Bronchial epithelial cell (primary cell): ENCODE data around the gene SPTBN5. TPM values are rescaled to one million over a fixed set of nuclear protein-coding genes. Genes with fewer than 3 reads are reported as not detected.

Experiments used
- DNase-seq: peaks from one replicate; pipeline ENCODE4 v3.0.0-alpha.2; 2010; ENCODE audit warnings: low read depth
- FAIRE-seq: peaks from 2 replicates; lab custom pipeline; 2011; peaks lifted over from hg19 to GRCh38; lab: Jason Lieb, UNC
- H3K27me3 ChIP-seq: 2 replicates; pipeline ENCODE4 v1.5.1; 2011; ENCODE audit warnings: low read length; ENCODE audit not compliant: control insufficient read depth, insufficient read depth
- H3K36me3 ChIP-seq: 2 replicates; pipeline ENCODE4 v1.5.1; 2011; ENCODE audit warnings: low read length; ENCODE audit not compliant: control insufficient read depth, insufficient read depth
- H3K4me3 ChIP-seq: 2 replicates; pipeline ENCODE4 v1.5.1; 2011; ENCODE audit warnings: mild to moderate bottlenecking, low read depth, low read length, control low read depth
- total RNA-seq: library from RNA; depleted of rRNA; stranded (reverse); fragments of >200 nt; gene quantifications from 2 replicates; pipeline ENCODE4 v1.2.1, GENCODE V29; 2014
- TF ChIP-seq, protein P1 (sequence below): IDR thresholded peaks from 2 replicates; pipeline ENCODE4 v1.5.1; 2011; ENCODE audit warnings: mild to moderate bottlenecking, moderate library complexity, low read length, control low read depth, inconsistent platforms; ENCODE audit not compliant: insufficient read depth, severe bottlenecking

The SPTBN5 gene
- total RNA-seq, 1 donor from 2014 or later: 0.53 TPM

DNA sequence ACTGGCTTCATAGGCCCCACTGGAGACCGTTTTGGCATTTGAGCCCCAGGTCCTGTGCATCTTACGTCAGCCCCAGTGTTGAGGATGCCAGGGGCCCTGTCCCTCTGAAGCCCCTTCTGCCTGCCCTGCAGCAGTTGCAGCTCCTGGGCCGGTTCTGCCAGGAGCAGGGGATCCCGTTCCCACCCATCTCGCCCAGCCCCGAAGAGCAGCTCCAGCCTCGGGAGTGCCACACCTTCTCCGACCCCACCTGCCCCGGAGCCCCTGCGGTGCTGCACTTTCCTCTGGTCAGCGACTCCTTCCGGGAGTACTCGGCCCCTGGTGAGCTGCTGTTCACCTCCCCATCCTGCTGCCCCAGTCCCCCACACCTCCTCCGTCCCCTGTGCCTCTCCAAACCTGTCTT is 46.6 kb downstream of the SPTBN5 start:
- TF ChIP-seq, protein P1, sequence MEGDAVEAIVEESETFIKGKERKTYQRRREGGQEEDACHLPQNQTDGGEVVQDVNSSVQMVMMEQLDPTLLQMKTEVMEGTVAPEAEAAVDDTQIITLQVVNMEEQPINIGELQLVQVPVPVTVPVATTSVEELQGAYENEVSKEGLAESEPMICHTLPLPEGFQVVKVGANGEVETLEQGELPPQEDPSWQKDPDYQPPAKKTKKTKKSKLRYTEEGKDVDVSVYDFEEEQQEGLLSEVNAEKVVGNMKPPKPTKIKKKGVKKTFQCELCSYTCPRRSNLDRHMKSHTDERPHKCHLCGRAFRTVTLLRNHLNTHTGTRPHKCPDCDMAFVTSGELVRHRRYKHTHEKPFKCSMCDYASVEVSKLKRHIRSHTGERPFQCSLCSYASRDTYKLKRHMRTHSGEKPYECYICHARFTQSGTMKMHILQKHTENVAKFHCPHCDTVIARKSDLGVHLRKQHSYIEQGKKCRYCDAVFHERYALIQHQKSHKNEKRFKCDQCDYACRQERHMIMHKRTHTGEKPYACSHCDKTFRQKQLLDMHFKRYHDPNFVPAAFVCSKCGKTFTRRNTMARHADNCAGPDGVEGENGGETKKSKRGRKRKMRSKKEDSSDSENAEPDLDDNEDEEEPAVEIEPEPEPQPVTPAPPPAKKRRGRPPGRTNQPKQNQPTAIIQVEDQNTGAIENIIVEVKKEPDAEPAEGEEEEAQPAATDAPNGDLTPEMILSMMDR: no peak
- H3K4me3 ChIP-seq: no peak overlapping the region
- FAIRE-seq (no peak), DNase-seq (no peak)
- H3K27me3 ChIP-seq: no peaks in the 10 kb centered on the region
- H3K36me3 ChIP-seq: peaks cover 31% of the 10 kb centered on the region

DNA sequence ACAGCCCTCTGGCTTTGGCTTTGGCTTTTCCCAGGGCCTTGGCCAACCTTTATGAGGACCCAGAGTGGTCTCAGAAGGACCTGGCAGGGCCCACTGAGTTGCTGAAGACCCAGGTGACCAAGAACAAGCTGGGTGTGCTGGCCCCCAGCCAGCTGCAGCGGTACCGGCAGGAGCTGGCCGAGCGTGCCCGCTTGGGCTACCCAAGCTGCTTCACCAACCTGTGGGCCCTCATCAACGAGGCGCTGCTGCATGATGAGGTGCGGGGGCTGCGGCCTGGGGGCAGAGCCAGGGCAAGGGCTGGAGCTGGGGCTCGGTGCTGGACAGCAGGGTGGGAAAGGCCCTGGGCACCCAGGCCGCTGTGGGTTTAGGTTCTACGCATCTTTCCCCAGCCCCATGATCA is 49.0 kb downstream of the SPTBN5 start:
- TF ChIP-seq, protein P1: no peak
- Histone ChIP-seq H3K36me3 (peaks cover 53% of the 10 kb centered on the region), H3K4me3 (no peak overlapping the region), H3K27me3 (no peaks in the 10 kb centered on the region)
- DNase-seq (no peak), FAIRE-seq (no peak)

DNA sequence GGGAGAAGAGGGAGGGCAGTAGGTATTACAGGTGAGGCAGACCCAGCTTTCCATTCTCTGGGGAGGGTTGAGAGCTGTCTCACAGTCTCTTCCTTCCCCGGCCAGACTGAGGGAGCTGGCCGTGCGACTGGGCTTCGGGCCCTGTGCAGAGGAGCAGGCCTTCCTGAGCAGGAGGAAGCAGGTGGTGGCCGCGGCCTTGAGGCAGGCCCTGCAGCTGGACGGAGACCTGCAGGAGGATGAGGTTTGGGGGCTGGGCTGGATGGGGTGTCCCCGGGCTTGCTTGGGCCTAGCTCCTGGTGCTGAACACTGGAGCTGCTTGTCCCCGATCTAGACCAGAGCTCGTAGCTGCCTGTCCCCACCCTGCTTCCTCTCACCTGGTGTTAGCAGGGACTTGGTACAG is 50.3 kb downstream of the SPTBN5 start:
- peaks cover 57% of the 10 kb centered on the region for H3K36me3 ChIP-seq
- no peak for DNase-seq
- no peak overlapping the region for H3K4me3 ChIP-seq
- TF ChIP-seq, protein P1: no peak
- no peaks in the 10 kb centered on the region for H3K27me3 ChIP-seq
- FAIRE-seq: no peak

DNA sequence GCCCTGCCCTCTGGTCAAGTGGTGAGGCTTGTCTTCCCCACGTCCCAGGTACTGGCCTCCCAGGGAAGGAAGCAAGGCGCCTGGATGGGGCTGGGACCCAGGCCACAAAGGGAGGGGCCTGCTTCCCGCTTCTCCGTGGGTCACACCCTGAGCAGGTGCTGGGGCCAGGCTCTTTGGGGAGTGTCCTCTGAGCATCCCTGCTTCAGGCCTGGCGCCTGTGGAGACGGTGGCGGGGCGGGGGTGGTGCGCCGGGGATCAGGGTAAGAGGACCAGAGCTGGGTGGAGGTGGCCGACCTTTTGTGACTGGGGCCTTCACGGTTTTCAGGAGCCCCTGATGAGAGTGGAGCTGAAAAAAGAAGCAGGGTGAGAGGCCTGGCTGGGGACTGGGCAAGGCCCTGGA is 51.6 kb downstream of the SPTBN5 start:
- H3K27me3 ChIP-seq: no peaks in the 10 kb centered on the region
- no peak overlapping the region for H3K4me3 ChIP-seq
- TF ChIP-seq, protein P1: no peak
- no peak for FAIRE-seq
- DNase-seq: no peak
- peaks cover 53% of the 10 kb centered on the region for H3K36me3 ChIP-seq

DNA sequence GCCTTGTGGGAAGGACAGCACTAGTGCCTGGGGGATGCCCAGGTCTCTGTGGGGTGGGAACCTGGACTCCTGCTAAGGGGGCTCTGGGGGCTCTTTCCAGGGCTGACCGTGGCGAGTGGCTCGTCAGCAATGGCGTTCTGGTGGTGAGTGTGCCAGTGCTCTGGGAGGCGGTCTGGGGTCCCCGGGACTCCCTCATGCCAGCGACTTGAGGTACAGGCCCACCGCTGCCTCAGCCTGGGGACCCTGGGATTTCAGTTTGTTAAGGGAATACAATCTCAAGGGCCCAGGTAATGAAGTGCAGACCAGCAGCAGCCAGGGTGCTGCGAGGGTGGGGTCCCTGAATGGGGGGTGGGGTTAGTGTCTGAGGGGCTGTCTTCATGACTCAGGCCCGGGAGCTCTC is 52.7 kb downstream of the SPTBN5 start:
- TF ChIP-seq, protein P1: no peak
- Histone ChIP-seq H3K36me3 (peaks cover 48% of the 10 kb centered on the region), H3K27me3 (no peaks in the 10 kb centered on the region), H3K4me3 (no peak overlapping the region)
- FAIRE-seq: no peak
- DNase-seq: no peak

DNA sequence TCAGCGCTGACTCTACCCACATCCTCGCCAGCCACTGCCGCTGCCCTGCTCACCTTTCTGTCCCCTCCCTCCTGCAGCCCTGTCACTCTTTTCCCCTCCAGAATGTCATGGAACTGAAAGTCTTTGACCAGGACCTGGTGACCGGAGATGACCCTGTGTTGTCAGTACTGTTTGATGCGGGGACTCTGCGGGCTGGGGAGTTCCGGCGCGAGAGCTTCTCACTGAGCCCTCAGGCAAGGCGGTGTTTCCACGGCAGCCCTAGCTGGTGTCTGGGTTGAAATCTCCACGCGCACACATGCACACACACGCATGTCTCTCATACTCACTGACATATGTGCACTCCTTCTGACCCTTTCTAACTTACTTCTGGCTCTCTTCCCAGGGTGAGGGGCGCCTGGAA is 53.2 kb downstream of the SPTBN5 start:
- TF ChIP-seq, protein P1: no peak
- Histone ChIP-seq H3K36me3 (peaks cover 46% of the 10 kb centered on the region), H3K4me3 (no peak overlapping the region), H3K27me3 (no peaks in the 10 kb centered on the region)
- FAIRE-seq: no peak
- no peak for DNase-seq
